MM.1S (cell line): ENCODE results near the gene EPHA3.

Experiments used
- DNase-seq: peaks from one replicate; pipeline ENCODE4 v3.0.0-alpha.2; 2015
- H2AFZ ChIP-seq: fragments of 300-600 bp; sonication (generic); 2 replicates; pipeline ENCODE4 v1.6.0; 2016; ENCODE audit warnings: antibody characterized with exemption, low read length
- H3F3A ChIP-seq: fragments of 300-600 bp; sonication (generic); 2 replicates; pipeline ENCODE4 v1.6.1; 2016; ENCODE audit warnings: mild to moderate bottlenecking, antibody characterized with exemption, low read length, moderate library complexity, mixed read lengths; ENCODE audit not compliant: insufficient read depth
- H3K27ac ChIP-seq: fragments of 300-600 bp; sonication (generic); 2 replicates; pipeline ENCODE4 v1.5.1; 2016; ENCODE audit warnings: mild to moderate bottlenecking, low read length
- H3K27me3 ChIP-seq: fragments of 300-600 bp; sonication (generic); replicated peaks from 2 replicates; pipeline ENCODE4 v1.6.0; 2016; ENCODE audit warnings: low read length; ENCODE audit not compliant: insufficient read depth
- H3K36me3 ChIP-seq: fragments of 300-600 bp; sonication (generic); replicated peaks from 2 replicates; pipeline ENCODE4 v1.6.1; 2016; ENCODE audit warnings: mild to moderate bottlenecking, low read length, mixed read lengths; ENCODE audit not compliant: insufficient read depth
- H3K4me1 ChIP-seq: fragments of 300-600 bp; sonication (generic); 2 replicates; pipeline ENCODE4 v1.6.1; 2016; ENCODE audit warnings: low read length, mixed read lengths
- H3K4me2 ChIP-seq: fragments of 300-600 bp; sonication (generic); 2 replicates; pipeline ENCODE4 v1.6.0; 2016; ENCODE audit warnings: low read depth, low read length
- H3K4me3 ChIP-seq: fragments of 300-600 bp; sonication (generic); 2 replicates; pipeline ENCODE4 v1.5.1; 2016; ENCODE audit warnings: low read length, mixed read lengths
- H3K79me2 ChIP-seq: fragments of 300-600 bp; sonication (generic); 2 replicates; pipeline ENCODE4 v1.6.1; 2016; ENCODE audit warnings: mixed run types, low read length, mixed read lengths
- H3K9ac ChIP-seq: fragments of 300-600 bp; sonication (generic); 2 replicates; pipeline ENCODE4 v1.6.1; 2016; ENCODE audit warnings: low read length, mixed read lengths
- H3K9me2 ChIP-seq: fragments of 300-600 bp; sonication (generic); replicated peaks from 2 replicates; pipeline ENCODE4 v1.6.1; 2016; ENCODE audit warnings: mild to moderate bottlenecking, low read length, mixed read lengths; ENCODE audit not compliant: insufficient read depth
- H3K9me3 ChIP-seq: fragments of 300-600 bp; sonication (generic); replicated peaks from 2 replicates; pipeline ENCODE4 v1.6.1; 2016; ENCODE audit warnings: mild to moderate bottlenecking, low read length, mixed read lengths; ENCODE audit not compliant: insufficient read depth
- H4K20me1 ChIP-seq: fragments of 300-600 bp; sonication (generic); 2 replicates; pipeline ENCODE4 v1.6.1; 2016; ENCODE audit warnings: mild to moderate bottlenecking, low read length, moderate library complexity, mixed read lengths; ENCODE audit not compliant: insufficient read depth
- EZH2 ChIP-seq: fragments of 300-600 bp; sonication (generic); optimal IDR thresholded peaks from 2 replicates; pipeline ENCODE3; 2017; ENCODE audit warnings: low read depth, mild to moderate bottlenecking, antibody characterized with exemption, low read length, mixed read lengths
- EZH2phosphoT487 ChIP-seq: fragments of 300-600 bp; sonication (generic); IDR thresholded peaks from 2 replicates; pipeline ENCODE4 v1.6.1; 2018; ENCODE audit warnings: antibody characterized with exemption, low read length
- TF ChIP-seq, protein P1 (sequence below): fragments of 300-600 bp; sonication (generic); IDR thresholded peaks from 2 replicates; pipeline ENCODE4 v1.5.1; 2016; ENCODE audit warnings: antibody characterized with exemption, low read length, mixed read lengths

The EPHA3 gene

DNA sequence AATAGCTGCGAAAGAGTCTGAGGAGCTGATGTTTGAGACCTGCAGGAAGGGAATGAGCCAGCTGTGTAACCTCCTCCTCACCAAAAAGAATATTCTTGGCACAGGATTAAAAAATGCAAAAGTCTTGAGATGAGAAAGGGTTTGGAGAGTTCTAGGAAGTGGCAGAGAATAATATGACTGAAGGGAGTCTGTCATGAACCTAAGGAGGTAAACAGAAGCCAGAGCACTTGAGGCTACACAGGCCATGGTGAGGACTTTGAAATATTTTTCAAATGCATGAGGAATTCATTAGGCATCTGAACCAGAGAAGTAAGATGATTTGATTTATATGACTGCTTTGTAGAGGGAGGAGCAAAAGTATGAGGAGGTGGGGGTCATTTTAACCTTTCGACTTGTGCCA, 347.8 kb downstream of the EPHA3 start:
- no peak overlapping the region for H3K4me3 ChIP-seq
- no peaks in the 10 kb centered on the region for H3K9me3 ChIP-seq
- TF ChIP-seq, protein P1, sequence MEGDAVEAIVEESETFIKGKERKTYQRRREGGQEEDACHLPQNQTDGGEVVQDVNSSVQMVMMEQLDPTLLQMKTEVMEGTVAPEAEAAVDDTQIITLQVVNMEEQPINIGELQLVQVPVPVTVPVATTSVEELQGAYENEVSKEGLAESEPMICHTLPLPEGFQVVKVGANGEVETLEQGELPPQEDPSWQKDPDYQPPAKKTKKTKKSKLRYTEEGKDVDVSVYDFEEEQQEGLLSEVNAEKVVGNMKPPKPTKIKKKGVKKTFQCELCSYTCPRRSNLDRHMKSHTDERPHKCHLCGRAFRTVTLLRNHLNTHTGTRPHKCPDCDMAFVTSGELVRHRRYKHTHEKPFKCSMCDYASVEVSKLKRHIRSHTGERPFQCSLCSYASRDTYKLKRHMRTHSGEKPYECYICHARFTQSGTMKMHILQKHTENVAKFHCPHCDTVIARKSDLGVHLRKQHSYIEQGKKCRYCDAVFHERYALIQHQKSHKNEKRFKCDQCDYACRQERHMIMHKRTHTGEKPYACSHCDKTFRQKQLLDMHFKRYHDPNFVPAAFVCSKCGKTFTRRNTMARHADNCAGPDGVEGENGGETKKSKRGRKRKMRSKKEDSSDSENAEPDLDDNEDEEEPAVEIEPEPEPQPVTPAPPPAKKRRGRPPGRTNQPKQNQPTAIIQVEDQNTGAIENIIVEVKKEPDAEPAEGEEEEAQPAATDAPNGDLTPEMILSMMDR = no peak
- TF ChIP-seq EZH2phosphoT487 (no peak), EZH2 (no peak)
- H3K9ac ChIP-seq = no peak overlapping the region
- no peaks in the 10 kb centered on the region for H3K36me3 ChIP-seq
- no peak overlapping the region for H3K27ac ChIP-seq
- H3K4me1 ChIP-seq = no peaks in the 10 kb centered on the region
- H3F3A ChIP-seq = no peaks in the 10 kb centered on the region
- H3K27me3 ChIP-seq = no peaks in the 10 kb centered on the region
- no peaks in the 10 kb centered on the region for H4K20me1 ChIP-seq
- H3K4me2 ChIP-seq = no peak overlapping the region
- H2AFZ ChIP-seq = no peak overlapping the region
- H3K9me2 ChIP-seq = no peaks in the 10 kb centered on the region
- no peaks in the 10 kb centered on the region for H3K79me2 ChIP-seq
- no peak for DNase-seq

DNA sequence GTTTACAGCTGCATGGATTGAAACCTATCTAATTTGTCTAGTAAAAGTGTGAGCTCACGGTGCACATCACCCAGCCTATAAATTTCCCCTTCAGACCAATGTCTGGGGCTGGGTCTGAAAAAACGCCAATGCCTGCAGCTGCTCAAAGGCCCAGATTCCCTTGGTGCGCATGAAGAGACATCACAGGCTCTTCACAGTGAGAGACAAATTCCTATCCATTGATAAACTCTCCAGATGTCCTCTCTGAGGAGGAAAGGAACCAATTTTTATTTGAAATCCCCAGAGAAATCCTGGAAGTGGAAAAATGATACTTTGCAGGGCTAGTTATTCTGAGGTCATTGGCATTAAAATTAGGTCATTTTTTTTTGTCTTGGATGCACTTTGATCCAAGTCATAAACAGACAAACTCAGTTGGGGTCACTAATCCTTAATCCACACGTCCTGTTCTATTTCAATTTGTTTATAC, 360.5 kb downstream of the EPHA3 start:
- H3K4me3 ChIP-seq = no peak overlapping the region
- no peaks in the 10 kb centered on the region for H4K20me1 ChIP-seq
- no peaks in the 10 kb centered on the region for H3K36me3 ChIP-seq
- H3K79me2 ChIP-seq = no peaks in the 10 kb centered on the region
- H3K9ac ChIP-seq = no peak overlapping the region
- no peak overlapping the region for H3K4me2 ChIP-seq
- H3F3A ChIP-seq = no peaks in the 10 kb centered on the region
- H3K27me3 ChIP-seq = no peaks in the 10 kb centered on the region
- no peaks in the 10 kb centered on the region for H3K9me3 ChIP-seq
- DNase-seq = no peak
- H2AFZ ChIP-seq = no peak overlapping the region
- H3K4me1 ChIP-seq = no peaks in the 10 kb centered on the region
- no peak overlapping the region for H3K27ac ChIP-seq
- no peaks in the 10 kb centered on the region for H3K9me2 ChIP-seq
- TF ChIP-seq EZH2 (no peak), EZH2phosphoT487 (no peak)
- TF ChIP-seq, protein P1 = no peak

DNA sequence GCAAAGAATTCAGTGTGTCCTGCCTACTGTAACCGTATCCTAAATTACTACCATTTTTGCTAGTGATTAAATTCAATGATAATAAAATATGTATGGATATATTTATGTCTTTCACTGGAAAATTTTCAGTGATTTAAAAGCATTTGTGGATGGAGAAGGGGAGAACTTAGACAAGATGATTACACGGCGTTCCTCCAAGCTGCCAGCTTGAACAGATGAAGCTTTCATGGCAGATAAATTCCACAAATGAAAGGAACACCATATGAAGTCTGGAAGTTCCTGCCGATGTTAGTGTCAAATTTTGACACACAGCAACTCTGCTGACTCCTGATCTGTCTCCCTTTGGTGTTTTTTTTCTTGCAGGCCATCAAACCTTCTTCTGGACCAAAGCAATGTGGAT, 364.7 kb downstream of the EPHA3 start:
- H4K20me1 ChIP-seq = no peaks in the 10 kb centered on the region
- no peak overlapping the region for H3K9ac ChIP-seq
- no peaks in the 10 kb centered on the region for H3K36me3 ChIP-seq
- H3K4me2 ChIP-seq = no peak overlapping the region
- no peaks in the 10 kb centered on the region for H3K9me3 ChIP-seq
- no peak overlapping the region for H2AFZ ChIP-seq
- no peaks in the 10 kb centered on the region for H3K9me2 ChIP-seq
- no peak overlapping the region for H3K27ac ChIP-seq
- no peak overlapping the region for H3K4me3 ChIP-seq
- TF ChIP-seq EZH2phosphoT487 (no peak), EZH2 (no peak)
- TF ChIP-seq, protein P1 = no peak
- no peaks in the 10 kb centered on the region for H3K79me2 ChIP-seq
- H3K27me3 ChIP-seq = no peaks in the 10 kb centered on the region
- no peaks in the 10 kb centered on the region for H3K4me1 ChIP-seq
- H3F3A ChIP-seq = no peaks in the 10 kb centered on the region
- no peak for DNase-seq
